Coronary artery (tissue), 2 donors: ENCODE results near the gene ZMYND11.

Experiments used
- DNase-seq: peaks from one replicate; pipeline ENCODE4 v3.0.0-alpha.2; 2017; ENCODE audit warnings: low spot score
- H3K27ac ChIP-seq, 2 donors: fragments of 200-600 bp; sonication (generic); one replicate each; pipeline ENCODE4 v1.5.1; 2016 to 2019
- H3K4me3 ChIP-seq: fragments of 200-600 bp; sonication (generic); 2 replicates; pipeline ENCODE4 v1.5.1; 2016; ENCODE audit warnings: mild to moderate bottlenecking, moderate library complexity
- TF ChIP-seq, protein P1 (sequence below): fragments of 200-600 bp; sonication (generic); IDR thresholded peaks from one replicate; pipeline ENCODE4 v1.5.1; 2019; ENCODE audit warnings: antibody characterized with exemption

The ZMYND11 gene

GRCh38 chr10:105806-106205, 29.4 kb upstream of the ZMYND11 start:
- Histone ChIP-seq H3K4me3 (no peak overlapping the region), H3K27ac (no peak overlapping the region)
- DNase-seq = no peak
- TF ChIP-seq, protein P1, sequence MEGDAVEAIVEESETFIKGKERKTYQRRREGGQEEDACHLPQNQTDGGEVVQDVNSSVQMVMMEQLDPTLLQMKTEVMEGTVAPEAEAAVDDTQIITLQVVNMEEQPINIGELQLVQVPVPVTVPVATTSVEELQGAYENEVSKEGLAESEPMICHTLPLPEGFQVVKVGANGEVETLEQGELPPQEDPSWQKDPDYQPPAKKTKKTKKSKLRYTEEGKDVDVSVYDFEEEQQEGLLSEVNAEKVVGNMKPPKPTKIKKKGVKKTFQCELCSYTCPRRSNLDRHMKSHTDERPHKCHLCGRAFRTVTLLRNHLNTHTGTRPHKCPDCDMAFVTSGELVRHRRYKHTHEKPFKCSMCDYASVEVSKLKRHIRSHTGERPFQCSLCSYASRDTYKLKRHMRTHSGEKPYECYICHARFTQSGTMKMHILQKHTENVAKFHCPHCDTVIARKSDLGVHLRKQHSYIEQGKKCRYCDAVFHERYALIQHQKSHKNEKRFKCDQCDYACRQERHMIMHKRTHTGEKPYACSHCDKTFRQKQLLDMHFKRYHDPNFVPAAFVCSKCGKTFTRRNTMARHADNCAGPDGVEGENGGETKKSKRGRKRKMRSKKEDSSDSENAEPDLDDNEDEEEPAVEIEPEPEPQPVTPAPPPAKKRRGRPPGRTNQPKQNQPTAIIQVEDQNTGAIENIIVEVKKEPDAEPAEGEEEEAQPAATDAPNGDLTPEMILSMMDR = no peak

- TF ChIP-seq, protein P1 = no peak
- Histone ChIP-seq H3K4me3 (no peak overlapping the region), H3K27ac (no peak overlapping the region)
- no peak for DNase-seq
Measured at GRCh38 chr10:106740-107139, 28.5 kb upstream of the ZMYND11 start.

GRCh38 chr10:112246-112645, 23.0 kb upstream of the ZMYND11 start:
- DNase-seq = no peak
- Histone ChIP-seq H3K27ac (no peak overlapping the region), H3K4me3 (no peak overlapping the region)
- TF ChIP-seq, protein P1 = no peak

GRCh38 chr10:124874-125273, 10.4 kb upstream of the ZMYND11 start:
- no peak overlapping the region for H3K4me3 ChIP-seq
- no peak for DNase-seq
- TF ChIP-seq, protein P1 = no peak
- H3K27ac ChIP-seq = no peak overlapping the region

- Histone ChIP-seq H3K27ac (no peak overlapping the region), H3K4me3 (no peak overlapping the region)
- TF ChIP-seq, protein P1 = no peak
- no peak for DNase-seq
Measured at GRCh38 chr10:127612-128432, 7.4 kb upstream of the ZMYND11 start.

DNA sequence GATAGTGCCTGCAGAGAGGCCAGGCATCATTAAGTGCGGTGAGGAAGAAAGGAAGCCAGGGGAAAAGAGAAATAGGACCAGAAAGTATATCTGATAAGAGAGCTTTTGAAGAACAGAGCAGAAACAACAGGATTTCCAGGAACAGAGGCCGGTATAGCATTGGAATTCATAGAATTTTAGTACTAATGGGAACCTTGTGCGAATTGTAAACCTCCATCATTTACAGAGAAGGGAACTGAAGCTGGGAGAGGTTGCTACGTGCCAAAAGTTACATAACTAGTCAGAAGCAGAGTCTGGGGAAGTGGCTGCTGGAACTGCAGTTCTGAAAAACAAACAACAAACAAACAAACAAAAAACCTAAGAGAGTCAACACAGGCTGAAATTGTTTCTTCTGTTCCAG, 5.4 kb upstream of the ZMYND11 start:
- no peak overlapping the region for H3K4me3 ChIP-seq
- TF ChIP-seq, protein P1 = no peak
- no peak overlapping the region for H3K27ac ChIP-seq
- DNase-seq = no peak
